T-cell (primary cell): ENCODE data around the gene AGBL1. TPM values are rescaled to one million over a fixed set of nuclear protein-coding genes. Genes with fewer than 3 reads are reported as not detected.

Experiments
- ATAC-seq, 4 experiments: fragments of 200-7000 bp in 3 of 4; fragments of 150-1000 bp in 1 of 4; cut with Tn5 transposase; replicated peaks in 1 of 4; 1 replicate in 3 of 4; 2 replicates in 1 of 4; pipeline ENCODE4 v1.10.0; 2021; ENCODE audit warnings: moderate library complexity in 3 of 4, mild to moderate bottlenecking in 2 of 4, moderate number of reproducible peaks in 1 of 4
- CTCF ChIA-PET, 2 donors: fragments of 300-600 bp; sonication (Branson Sonifier 250); formaldehyde crosslinking; loops; one replicate each; lab custom pipeline; 2022; ENCODE audit warnings: antibody characterized with exemption in 2 of 2; lab: Charles Lee
- POLR2A ChIA-PET, 2 donors: fragments of 300-600 bp; sonication (Branson Sonifier 250); formaldehyde crosslinking; loops; one replicate each; lab custom pipeline; 2022; ENCODE audit warnings: antibody characterized with exemption in 2 of 2; lab: Charles Lee
- DNase-seq, 35 experiments: peaks; one replicate each; pipeline versions ENCODE4 v3.0.0 to v3.0.0-alpha.2; 2013 to 2023
- H3K27ac ChIP-seq: one replicate; pipeline ENCODE4 v1.5.1; 2013; ENCODE audit warnings: low read length
- H3K27me3 ChIP-seq, 2 experiments: replicated peaks in 1 of 2; 1 replicate in 1 of 2; 2 replicates in 1 of 2; pipeline versions ENCODE4 v1.6.1 to v1.7.0; 2013; ENCODE audit warnings: low read length in 1 of 2, mixed read lengths in 1 of 2; ENCODE audit not compliant: control insufficient read depth in 2 of 2, insufficient read depth in 2 of 2; ENCODE audit errors: extremely low read depth in 1 of 2
- H3K36me3 ChIP-seq, 2 donors: 1 replicate in 1 of 2; 2 replicates in 1 of 2; pipeline versions ENCODE4 v1.6.1 to v1.7.0; 2013; ENCODE audit warnings: low read length in 1 of 2; ENCODE audit not compliant: control insufficient read depth in 2 of 2, insufficient read depth in 1 of 2; ENCODE audit errors: extremely low read depth in 1 of 2
- H3K4me1 ChIP-seq, 2 experiments: 1 replicate in 1 of 2; 2 replicates in 1 of 2; pipeline versions ENCODE4 v1.6.1 to v1.7.0; 2013; ENCODE audit warnings: low read length in 2 of 2, mixed read lengths in 1 of 2; ENCODE audit not compliant: insufficient read depth in 2 of 2, control insufficient read depth in 1 of 2; ENCODE audit errors: extremely low read depth in 1 of 2
- H3K4me3 ChIP-seq, 2 donors: 1 replicate in 1 of 2; 2 replicates in 1 of 2; pipeline versions ENCODE4 v1.5.1 to v1.7.0; 2013; ENCODE audit warnings: mild to moderate bottlenecking in 2 of 2, low read length in 1 of 2, moderate library complexity in 1 of 2; ENCODE audit not compliant: control insufficient read depth in 1 of 2; ENCODE audit errors: extremely low read depth in 1 of 2
- H3K9me3 ChIP-seq: 2 replicates; pipeline ENCODE4 v1.7.0; 2013
- H3K27ac Mint-ChIP-seq, 2 donors: one replicate each; pipeline ENCODE4 v1.8.0; 2020 to 2021; ENCODE audit warnings: mild to moderate bottlenecking in 2 of 2, mixed read lengths in 2 of 2
- H3K27me3 Mint-ChIP-seq, 2 donors: one replicate each; pipeline ENCODE4 v1.8.0; 2021 to 2022; ENCODE audit warnings: mixed read lengths in 2 of 2
- H3K36me3 Mint-ChIP-seq: one replicate; pipeline ENCODE4 v1.8.0; 2021; ENCODE audit warnings: mixed read lengths
- H3K4me1 Mint-ChIP-seq, 3 donors: one replicate each; pipeline ENCODE4 v1.8.0; 2020 to 2022; ENCODE audit warnings: mixed read lengths in 3 of 3, mild to moderate bottlenecking in 1 of 3
- H3K4me3 Mint-ChIP-seq, 3 donors: one replicate each; pipeline ENCODE4 v1.8.0; 2020 to 2022; ENCODE audit warnings: mild to moderate bottlenecking in 3 of 3, mixed read lengths in 3 of 3, moderate library complexity in 3 of 3
- H3K9me3 Mint-ChIP-seq, 3 donors: one replicate each; pipeline ENCODE4 v1.8.0; 2020 to 2022; ENCODE audit warnings: mixed read lengths in 3 of 3
- WGBS: methylation state at CpG from one replicate; pipeline ENCODE4 v1.1.5; 2013; ENCODE audit warnings: missing lambda C conversion rate; ENCODE audit not compliant: insufficient coverage; 5-methylcytosine and 5-hydroxymethylcytosine counted together
- total RNA-seq, 35 experiments: library from RNA in 6 of 35; stranded (reverse) in 6 of 35; fragments of 120-200 nt in 1 of 35; gene quantifications; one replicate each; pipeline versions ENCODE4 v1.2.1 to v1.2.4 and lab custom pipeline; 2013 to 2026

AGBL1 gene
- total RNA-seq, 5 donors from 2014 or later (not counting 1 experiment from before 2014, with no cell fraction given) = not detected

DNA sequence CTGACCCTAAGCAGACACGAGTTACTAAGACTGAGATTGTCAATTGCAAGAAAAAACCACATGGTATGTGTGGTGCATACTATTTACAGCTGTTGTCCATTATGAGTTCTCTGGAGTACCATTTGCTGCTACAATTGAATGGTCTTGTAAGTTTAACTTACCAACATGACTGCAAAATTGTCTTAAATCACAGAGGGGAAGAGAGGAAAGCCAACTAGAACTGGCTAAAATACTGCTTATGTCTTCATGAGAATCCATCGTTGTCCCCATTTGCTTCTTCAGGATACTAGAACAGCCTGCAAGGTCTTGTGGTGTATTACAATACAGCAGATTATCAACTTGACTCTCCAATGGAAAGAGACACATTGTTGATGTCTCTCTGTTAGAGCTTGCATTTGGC lies 313.2 kb downstream of the AGBL1 start:
- Mint-ChIP-seq H3K27ac (no peak overlapping the region), H3K36me3 (no peaks in the 10 kb centered on the region), H3K4me3 (no peak overlapping the region), H3K9me3 (no peaks in the 10 kb centered on the region), H3K27me3 (peaks cover under 1 to 4% of the 10 kb centered on the region in 2 donors), H3K4me1 (no peaks in the 10 kb centered on the region)
- POLR2A ChIA-PET = interaction anchor here in 1 of 2 donors (0.6 kb wide), 1 partner anchor 1545 kb away, joined by 3 read pairs; no protein-coding TSS in a partner anchor
- H3K4me3 ChIP-seq = no peak overlapping the region
- no peaks in the 10 kb centered on the region for H3K9me3 ChIP-seq
- H3K4me1 ChIP-seq = no peaks in the 10 kb centered on the region
- no peaks in the 10 kb centered on the region for H3K27me3 ChIP-seq
- H3K27ac ChIP-seq = no peak overlapping the region
- CTCF ChIA-PET = no interaction called here
- WGBS = no CpG with 5 or more reads among the region's 2 CpGs
- DNase-seq (no peak), ATAC-seq (no peak)
- no peaks in the 10 kb centered on the region for H3K36me3 ChIP-seq

DNA sequence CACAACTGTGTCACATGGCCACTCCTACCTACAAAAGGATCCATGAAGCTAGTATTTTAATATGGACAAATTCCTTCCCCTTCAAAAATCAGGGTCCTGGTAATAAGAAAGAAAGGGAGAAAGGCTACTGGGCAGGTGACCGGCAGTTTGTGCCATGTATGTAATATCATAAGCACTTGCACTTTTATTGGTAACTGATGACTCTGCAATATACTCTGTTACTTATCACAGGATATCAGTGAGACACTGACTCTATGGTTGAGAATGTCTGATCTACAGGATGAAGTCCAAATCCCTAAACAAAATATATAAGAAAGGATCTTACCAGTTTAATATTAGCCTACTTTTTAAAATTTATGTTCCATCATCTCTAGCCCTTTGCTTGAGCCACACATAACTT lies 315.2 kb downstream of the AGBL1 start:
- H3K27ac ChIP-seq = no peak overlapping the region
- no peaks in the 10 kb centered on the region for H3K27me3 ChIP-seq
- H3K27ac Mint-ChIP-seq = no peak overlapping the region
- ChIA-PET POLR2A (no interaction called here), CTCF (no interaction called here)
- H3K27me3 Mint-ChIP-seq = peaks cover 0 to 4% of the 10 kb centered on the region in 2 donors
- H3K4me3 Mint-ChIP-seq = no peak overlapping the region
- no peaks in the 10 kb centered on the region for H3K4me1 ChIP-seq
- no peaks in the 10 kb centered on the region for H3K9me3 ChIP-seq
- H3K36me3 ChIP-seq = no peaks in the 10 kb centered on the region
- DNase-seq = no peak
- no peaks in the 10 kb centered on the region for H3K36me3 Mint-ChIP-seq
- H3K4me3 ChIP-seq = no peak overlapping the region
- H3K9me3 Mint-ChIP-seq = no peaks in the 10 kb centered on the region
- H3K4me1 Mint-ChIP-seq = no peaks in the 10 kb centered on the region
- no CpG with 5 or more reads among the region's 1 CpG for WGBS
- no peak for ATAC-seq

DNA sequence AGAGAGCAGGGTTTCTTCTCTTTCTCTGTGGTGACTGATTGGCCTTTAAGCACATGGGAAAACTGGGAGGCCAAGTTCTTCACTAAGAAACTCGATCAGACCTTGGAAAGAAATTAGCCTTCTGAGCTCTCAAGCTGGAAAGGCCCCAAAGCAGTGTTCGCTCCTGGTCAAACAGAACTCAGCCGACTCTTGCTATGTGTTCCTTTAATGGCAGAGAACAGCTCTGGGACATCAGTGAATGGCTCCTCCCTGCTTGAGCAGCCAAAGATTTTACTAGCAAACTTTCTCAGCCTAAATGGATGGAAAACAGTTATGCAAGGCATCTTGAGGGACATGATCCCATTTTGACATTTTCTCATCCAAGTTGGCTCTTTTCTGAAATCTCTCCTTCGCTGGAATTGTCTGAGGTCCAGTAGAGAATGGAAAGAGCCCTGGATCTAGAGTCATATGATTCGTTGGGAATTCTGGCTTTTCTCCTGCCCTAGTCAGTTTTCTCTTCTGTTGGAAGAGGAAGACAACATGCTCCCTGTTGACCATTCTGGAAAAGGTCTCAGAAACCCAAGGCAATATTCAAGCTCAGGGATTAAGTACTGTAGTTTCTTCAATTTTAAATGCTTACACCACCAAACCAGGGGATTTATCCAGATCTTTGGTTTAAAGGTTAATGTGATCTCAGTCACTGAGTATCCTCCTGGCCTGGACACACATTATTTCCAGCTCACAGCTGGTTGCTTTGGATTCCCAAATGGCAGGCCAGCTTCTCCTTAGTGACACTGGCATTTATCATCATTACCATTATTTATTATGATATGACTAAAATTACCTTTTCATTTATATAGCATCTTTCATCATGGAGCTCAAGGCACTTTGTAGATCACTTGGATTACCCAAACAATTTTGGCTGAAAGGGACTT lies 319.6 kb downstream of the AGBL1 start:
- no peaks in the 10 kb centered on the region for H3K4me1 Mint-ChIP-seq
- POLR2A ChIA-PET = interaction anchor here in 1 of 2 donors (0.6 kb wide), 1 partner anchor 9 kb away, joined by 15 read pairs; no protein-coding TSS in a partner anchor
- H3K27me3 Mint-ChIP-seq = peaks cover 0 to 4% of the 10 kb centered on the region in 2 donors

DNA sequence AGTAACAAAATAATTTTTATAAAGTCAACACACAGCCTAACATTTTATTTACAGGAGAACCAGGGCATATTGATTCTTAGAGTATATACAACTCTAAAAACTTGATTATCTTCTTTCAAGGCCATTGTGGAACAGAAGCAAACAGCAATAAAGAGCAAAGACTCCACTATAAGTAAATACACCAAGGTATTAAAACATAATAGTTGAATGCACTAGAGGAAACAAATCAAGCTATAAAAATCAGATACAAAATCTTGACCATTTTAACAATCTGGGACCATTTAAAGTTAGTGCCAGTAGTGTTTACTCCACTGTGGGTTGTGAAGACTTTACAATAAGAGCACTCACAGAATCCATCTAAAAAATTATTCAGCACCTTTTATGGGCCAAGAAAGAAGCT lies 323.6 kb downstream of the AGBL1 start:
- no peak for ATAC-seq
- no peaks in the 10 kb centered on the region for H3K9me3 ChIP-seq
- ChIA-PET POLR2A (no interaction called here), CTCF (no interaction called here)
- no peaks in the 10 kb centered on the region for H3K36me3 Mint-ChIP-seq
- no peaks in the 10 kb centered on the region for H3K27me3 ChIP-seq
- peaks cover 0 to 6% (median 0%) of the 10 kb centered on the region in 3 donors for H3K9me3 Mint-ChIP-seq
- no peaks in the 10 kb centered on the region for H3K4me1 ChIP-seq
- H3K36me3 ChIP-seq = no peaks in the 10 kb centered on the region
- no peak overlapping the region for H3K4me3 Mint-ChIP-seq
- no peak overlapping the region for H3K4me3 ChIP-seq
- peaks cover 0 to 12% of the 10 kb centered on the region in 2 donors for H3K27me3 Mint-ChIP-seq
- H3K4me1 Mint-ChIP-seq = no peaks in the 10 kb centered on the region
- H3K27ac ChIP-seq = no peak overlapping the region
- no peak overlapping the region for H3K27ac Mint-ChIP-seq
- no peak for DNase-seq

More for the DNA sequence above, 319.6 kb downstream of the AGBL1 start:
- peaks cover 0 to 6% (median 0%) of the 10 kb centered on the region in 3 donors for H3K9me3 Mint-ChIP-seq
- 61% methylated on average over 5 of the region's 5 CpGs for WGBS
- no peaks in the 10 kb centered on the region for H3K27me3 ChIP-seq
- no peaks in the 10 kb centered on the region for H3K4me1 ChIP-seq
- CTCF ChIA-PET = no interaction called here
- H3K27ac ChIP-seq = no peak overlapping the region
- H3K36me3 ChIP-seq = no peaks in the 10 kb centered on the region
- H3K9me3 ChIP-seq = no peaks in the 10 kb centered on the region
- H3K36me3 Mint-ChIP-seq = no peaks in the 10 kb centered on the region
- DNase-seq (no peak), ATAC-seq (no peak)
- no peak overlapping the region for H3K4me3 ChIP-seq
- H3K27ac Mint-ChIP-seq = no peak overlapping the region
- no peak overlapping the region for H3K4me3 Mint-ChIP-seq

DNA sequence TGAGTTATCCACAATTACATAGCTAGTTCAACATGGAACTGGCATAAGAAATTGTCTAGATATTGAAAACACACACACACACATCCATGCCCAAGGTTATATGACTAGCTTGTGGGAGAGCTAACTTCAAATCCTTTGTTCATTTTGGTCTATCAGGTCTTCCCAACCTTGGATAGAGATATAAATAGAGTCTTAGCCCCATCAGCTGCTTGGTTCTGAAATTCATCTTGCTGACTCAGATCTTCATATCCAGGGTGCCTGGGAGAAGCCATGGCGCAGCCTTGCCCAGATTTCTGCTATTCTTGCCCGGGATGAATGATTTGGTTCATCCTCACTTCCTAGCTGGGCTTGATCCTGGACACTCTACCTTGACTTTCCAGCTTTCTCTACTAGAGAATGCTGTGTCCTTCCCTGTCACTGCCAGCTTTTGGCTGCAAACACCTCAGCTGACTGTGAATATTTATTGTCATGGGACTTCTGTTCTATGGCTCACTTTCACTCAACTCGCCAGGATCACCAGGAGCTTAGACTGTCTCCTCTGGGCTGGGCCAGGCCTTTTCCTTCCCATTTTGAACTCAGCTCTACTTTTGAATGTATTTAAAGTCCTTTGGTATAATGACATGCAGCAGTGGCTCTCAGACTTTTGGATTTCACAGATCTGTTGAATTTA lies 324.4 kb downstream of the AGBL1 start:
- POLR2A ChIA-PET = no interaction called here
- ATAC-seq (no peak), DNase-seq (no peak)
- H3K36me3 ChIP-seq = no peaks in the 10 kb centered on the region
- Mint-ChIP-seq H3K9me3 (peaks cover 0 to 6% (median 0%) of the 10 kb centered on the region in 3 donors), H3K27me3 (peaks cover 0 to 12% of the 10 kb centered on the region in 2 donors), H3K4me3 (no peak overlapping the region), H3K27ac (no peak overlapping the region), H3K4me1 (no peaks in the 10 kb centered on the region), H3K36me3 (no peaks in the 10 kb centered on the region)
- no peak overlapping the region for H3K4me3 ChIP-seq
- CTCF ChIA-PET = no interaction called here
- WGBS = 55% methylated on average over 2 of the region's 3 CpGs
- no peaks in the 10 kb centered on the region for H3K27me3 ChIP-seq
- H3K9me3 ChIP-seq = no peaks in the 10 kb centered on the region
- H3K4me1 ChIP-seq = no peaks in the 10 kb centered on the region
- no peak overlapping the region for H3K27ac ChIP-seq

DNA sequence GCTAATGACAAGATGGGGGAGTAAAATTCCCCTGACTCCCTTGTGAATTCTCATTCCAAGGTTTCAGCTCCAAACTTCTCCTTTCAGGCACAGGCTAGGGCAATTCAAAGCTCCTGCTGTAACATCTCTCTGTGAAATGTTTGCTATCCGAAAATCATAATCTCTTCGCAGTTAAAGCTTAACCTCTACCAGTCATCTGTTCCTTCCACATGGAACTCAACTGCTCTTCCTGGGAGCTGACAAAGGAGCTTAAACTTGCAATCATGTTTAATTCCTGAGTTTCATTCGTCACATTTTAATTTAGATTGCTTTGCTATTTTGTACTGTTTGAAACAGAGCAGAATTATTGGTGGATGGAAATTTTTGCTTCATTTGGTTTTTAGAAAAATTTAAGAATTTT lies 328.6 kb downstream of the AGBL1 start:
- no peak overlapping the region for H3K27ac Mint-ChIP-seq
- no peaks in the 10 kb centered on the region for H3K9me3 Mint-ChIP-seq
- Histone ChIP-seq H3K4me1 (no peaks in the 10 kb centered on the region), H3K9me3 (no peaks in the 10 kb centered on the region), H3K4me3 (no peak overlapping the region), H3K27me3 (no peaks in the 10 kb centered on the region), H3K36me3 (no peaks in the 10 kb centered on the region), H3K27ac (no peak overlapping the region)
- POLR2A ChIA-PET = no interaction called here
- DNase-seq (no peak), ATAC-seq (no peak)
- H3K36me3 Mint-ChIP-seq = no peaks in the 10 kb centered on the region
- CTCF ChIA-PET = no interaction called here
- no peak overlapping the region for H3K4me3 Mint-ChIP-seq
- 75% methylated on average over 2 of the region's 3 CpGs for WGBS
- peaks cover 7 to 9% of the 10 kb centered on the region in 2 donors for H3K27me3 Mint-ChIP-seq
- no peaks in the 10 kb centered on the region for H3K4me1 Mint-ChIP-seq
